HL-60 (cell line): Measurements from ENCODE around the gene TMPRSS6.

Experiments used
- DNase-seq, 2 experiments: peaks; one replicate each; pipeline ENCODE4 v3.0.0-alpha.2; 2010 to 2020; ENCODE audit warnings: low read depth in 1 of 2, low spot score in 1 of 2
- H3K27ac ChIP-seq: fragments of 250-450 bp; sonication (Bioruptor Pico); replicated peaks from 2 replicates; pipeline ENCODE4 v1.5.1; 2020; ENCODE audit warnings: mild to moderate bottlenecking, moderate library complexity
- H3K27me3 ChIP-seq: fragments of 250-450 bp; sonication (Bioruptor Pico); 2 replicates; pipeline ENCODE4 v1.5.1; 2021; ENCODE audit warnings: mild to moderate bottlenecking, moderate library complexity; ENCODE audit not compliant: insufficient read depth, poor library complexity, severe bottlenecking
- H3K4me3 ChIP-seq: replicated peaks from 2 replicates; pipeline ENCODE4 v1.5.1; 2011; ENCODE audit warnings: mild to moderate bottlenecking, control low read depth, low read length; ENCODE audit not compliant: insufficient read depth
- CTCF ChIP-seq: IDR thresholded peaks from one replicate; pipeline ENCODE4 v1.5.1; 2011; ENCODE audit warnings: low read length, control low read depth, inconsistent platforms; ENCODE audit not compliant: insufficient read depth
- GABPA ChIP-seq: IDR thresholded peaks from 2 replicates; pipeline ENCODE4 v1.6.1; 2012; ENCODE audit warnings: low read depth
- POLR2AphosphoS5 ChIP-seq: IDR thresholded peaks from 2 replicates; pipeline ENCODE4 v1.6.1; 2012; ENCODE audit warnings: low read depth
- REST ChIP-seq: IDR thresholded peaks from 2 replicates; pipeline ENCODE4 v1.6.1; 2012; ENCODE audit warnings: low read depth; ENCODE audit not compliant: insufficient replicate concordance
- SPI1 ChIP-seq: IDR thresholded peaks from 2 replicates; pipeline ENCODE4 v1.6.1; 2012; ENCODE audit warnings: low read depth, mild to moderate bottlenecking, borderline replicate concordance

Gene TMPRSS6

GRCh38 chr22:37089434-37089833 is 20.1 kb downstream of the TMPRSS6 start:
- TF ChIP-seq GABPA: no peak
- TF ChIP-seq REST: no peak
- no peak for TF ChIP-seq SPI1
- no peak for TF ChIP-seq CTCF
- no peak for TF ChIP-seq POLR2AphosphoS5
- H3K27me3 ChIP-seq: peaks cover 3% of the 10 kb centered on the region
- no peak overlapping the region for H3K4me3 ChIP-seq
- H3K27ac ChIP-seq: no peak overlapping the region
- no peak for DNase-seq

- no peak for DNase-seq
- H3K27ac ChIP-seq: no peak overlapping the region
- TF ChIP-seq SPI1 (no peak), GABPA (no peak), REST (no peak), CTCF (no peak), POLR2AphosphoS5 (no peak)
- H3K27me3 ChIP-seq: peaks cover 3% of the 10 kb centered on the region
- H3K4me3 ChIP-seq: no peak overlapping the region
Observed at GRCh38 chr22:37088750-37089408, 20.6 kb downstream of the TMPRSS6 start.

GRCh38 chr22:37088108-37088605 is 21.4 kb downstream of the TMPRSS6 start:
- no peak for TF ChIP-seq CTCF
- TF ChIP-seq REST: no peak
- no peak for TF ChIP-seq SPI1
- TF ChIP-seq POLR2AphosphoS5: no peak
- DNase-seq: no peak
- H3K27ac ChIP-seq: no peak overlapping the region
- no peak overlapping the region for H3K4me3 ChIP-seq
- H3K27me3 ChIP-seq: peaks cover 3% of the 10 kb centered on the region
